Esophagus squamous epithelium (tissue), 5 donors: ENCODE results near the gene FERMT1. TPM values are rescaled to one million over a fixed set of nuclear protein-coding genes. Genes with fewer than 3 reads are reported as not detected.

Experiments used
- DNase-seq: peaks from one replicate; lab custom pipeline; 2025; lab: John Stamatoyannopoulos, UW
- H3K27ac ChIP-seq, 4 donors: fragments of 200-600 bp; sonication (generic); one replicate each; pipeline ENCODE4 v1.5.1; 2016 to 2019; ENCODE audit warnings: mild to moderate bottlenecking in 1 of 4
- H3K27me3 ChIP-seq, 4 donors: fragments of 200-600 bp; sonication (generic); 1 replicate in 3 of 4; 2 replicates in 1 of 4; pipeline versions ENCODE4 v1.5.1 to v1.6.0; 2017 to 2021; ENCODE audit warnings: antibody characterized with exemption in 1 of 4
- H3K36me3 ChIP-seq, 3 donors: fragments of 200-600 bp; sonication (generic); one replicate each; pipeline ENCODE4 v1.5.1; 2016 to 2019
- H3K4me1 ChIP-seq, 3 donors: fragments of 200-600 bp; sonication (generic); one replicate each; pipeline ENCODE4 v1.5.1; 2017 to 2019
- H3K4me3 ChIP-seq, 4 donors: fragments of 200-600 bp; sonication (generic); 1 replicate in 3 of 4; 2 replicates in 1 of 4; pipeline ENCODE4 v1.5.1; 2016 to 2019; ENCODE audit warnings: mild to moderate bottlenecking in 2 of 4, moderate library complexity in 1 of 4
- H3K9me3 ChIP-seq, 3 donors: fragments of 200-600 bp; sonication (generic); one replicate each; pipeline ENCODE4 v1.5.1; 2016 to 2019
- POLR2A ChIP-seq, 4 donors: fragments of 450-650 bp; IDR thresholded peaks; one replicate each; pipeline ENCODE4 v1.6.1; 2017; ENCODE audit warnings: antibody characterized with exemption in 4 of 4, mild to moderate bottlenecking in 4 of 4, moderate library complexity in 3 of 4
- WGBS, 2 donors: methylation state at CpG; one replicate each; pipeline ENCODE4 v1.1.5; 2018; 5-methylcytosine and 5-hydroxymethylcytosine counted together
- intact Hi-C: fragments of 100-400 bp; cut with DNase I; formaldehyde crosslinking; loops from one replicate; pipeline ENCODE4 v1.15.0; 2022
- total RNA-seq, 4 donors: library from RNA; depleted of rRNA; stranded (reverse); fragments of >200 nt; gene quantifications; one replicate each; pipeline ENCODE4 v1.1.0, GENCODE V29; 2016
- TF ChIP-seq, protein P1 (sequence below), 6 experiments: fragments of 450-650 bp in 4 of 6; fragments of 200-600 bp in 2 of 6; sonication (generic) in 2 of 6; IDR thresholded peaks; one replicate each; pipeline ENCODE4 v1.5.1; 2016 to 2019; ENCODE audit warnings: antibody characterized with exemption in 6 of 6, mild to moderate bottlenecking in 4 of 6, moderate library complexity in 4 of 6
- donor health status: DM: yes; HTN: yes; CAD: no.

Gene FERMT1
- total RNA-seq, 4 donors from 2014 or later, result 19.3 to 53.5 (median 25.8) TPM

DNA sequence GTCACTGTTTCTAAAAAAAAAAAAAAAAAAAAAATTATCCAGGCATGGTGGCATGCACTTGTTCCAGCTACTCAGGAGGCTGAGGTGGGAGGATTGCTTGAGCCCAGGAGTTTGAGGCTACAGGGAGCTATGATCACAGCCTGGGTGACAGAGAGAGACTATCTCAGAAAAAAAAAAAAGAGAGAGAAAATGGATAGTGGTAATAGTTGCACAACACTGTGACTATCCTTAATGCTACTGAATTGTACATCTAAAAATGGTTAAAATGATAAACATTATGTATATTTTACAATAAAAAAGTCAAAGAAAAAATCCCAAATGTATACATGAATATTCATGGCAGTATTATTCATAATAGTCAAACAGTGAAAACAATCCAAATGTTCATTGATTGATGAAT, 23.0 kb downstream of the FERMT1 start:
- intact Hi-C loops, result no loop called here
- no peaks in the 10 kb centered on the region for H3K9me3 ChIP-seq

DNA sequence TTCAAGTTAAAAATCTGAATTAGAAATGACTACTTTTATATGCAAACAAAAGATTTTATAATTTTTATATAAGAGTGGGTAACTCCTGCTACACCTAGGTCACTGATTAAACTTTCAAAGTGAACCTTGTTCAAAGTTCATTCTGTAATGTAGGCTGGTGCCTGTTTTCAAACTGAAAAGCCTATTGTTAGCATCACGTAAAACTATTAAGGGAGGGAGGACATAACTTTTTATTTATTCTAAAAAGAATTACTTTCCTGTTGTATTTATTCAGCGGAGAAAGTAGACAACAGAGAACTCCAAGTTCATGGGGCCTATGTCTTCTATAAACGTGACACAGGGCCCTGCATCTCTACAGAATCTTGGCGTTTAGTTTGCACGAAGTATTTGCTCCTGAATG, 27.4 kb downstream of the FERMT1 start:
- TF ChIP-seq POLR2A (IDR thresholded peaks at IDR 0.05), result no peak
- TF ChIP-seq, protein P1, sequence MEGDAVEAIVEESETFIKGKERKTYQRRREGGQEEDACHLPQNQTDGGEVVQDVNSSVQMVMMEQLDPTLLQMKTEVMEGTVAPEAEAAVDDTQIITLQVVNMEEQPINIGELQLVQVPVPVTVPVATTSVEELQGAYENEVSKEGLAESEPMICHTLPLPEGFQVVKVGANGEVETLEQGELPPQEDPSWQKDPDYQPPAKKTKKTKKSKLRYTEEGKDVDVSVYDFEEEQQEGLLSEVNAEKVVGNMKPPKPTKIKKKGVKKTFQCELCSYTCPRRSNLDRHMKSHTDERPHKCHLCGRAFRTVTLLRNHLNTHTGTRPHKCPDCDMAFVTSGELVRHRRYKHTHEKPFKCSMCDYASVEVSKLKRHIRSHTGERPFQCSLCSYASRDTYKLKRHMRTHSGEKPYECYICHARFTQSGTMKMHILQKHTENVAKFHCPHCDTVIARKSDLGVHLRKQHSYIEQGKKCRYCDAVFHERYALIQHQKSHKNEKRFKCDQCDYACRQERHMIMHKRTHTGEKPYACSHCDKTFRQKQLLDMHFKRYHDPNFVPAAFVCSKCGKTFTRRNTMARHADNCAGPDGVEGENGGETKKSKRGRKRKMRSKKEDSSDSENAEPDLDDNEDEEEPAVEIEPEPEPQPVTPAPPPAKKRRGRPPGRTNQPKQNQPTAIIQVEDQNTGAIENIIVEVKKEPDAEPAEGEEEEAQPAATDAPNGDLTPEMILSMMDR (IDR thresholded peaks at IDR 0.05), result no peak
- WGBS, 2 donors, result 84% methylated on average over 5 of the region's 5 CpGs
- intact Hi-C loops, result no loop called here
- H3K4me1 ChIP-seq, result no peaks in the 10 kb centered on the region
- H3K27me3 ChIP-seq, result no peaks in the 10 kb centered on the region
- no peak overlapping the region for H3K4me3 ChIP-seq
- no peak overlapping the region for H3K27ac ChIP-seq
- DNase-seq, result no peak
- H3K9me3 ChIP-seq, result no peaks in the 10 kb centered on the region
- H3K36me3 ChIP-seq, result peaks cover 0 to 87% (median 0%) of the 10 kb centered on the region in 3 donors

More for the DNA sequence above, 23.0 kb downstream of the FERMT1 start:
- Histone ChIP-seq H3K36me3 (peaks cover 0 to 67% (median 0%) of the 10 kb centered on the region in 3 donors), H3K27ac (no peak overlapping the region), H3K27me3 (no peaks in the 10 kb centered on the region), H3K4me3 (no peak overlapping the region), H3K4me1 (no peaks in the 10 kb centered on the region)
- DNase-seq, result no peak
- TF ChIP-seq POLR2A (IDR thresholded peaks at IDR 0.05), result no peak
- TF ChIP-seq, protein P1 (IDR thresholded peaks at IDR 0.05), result no peak

DNA sequence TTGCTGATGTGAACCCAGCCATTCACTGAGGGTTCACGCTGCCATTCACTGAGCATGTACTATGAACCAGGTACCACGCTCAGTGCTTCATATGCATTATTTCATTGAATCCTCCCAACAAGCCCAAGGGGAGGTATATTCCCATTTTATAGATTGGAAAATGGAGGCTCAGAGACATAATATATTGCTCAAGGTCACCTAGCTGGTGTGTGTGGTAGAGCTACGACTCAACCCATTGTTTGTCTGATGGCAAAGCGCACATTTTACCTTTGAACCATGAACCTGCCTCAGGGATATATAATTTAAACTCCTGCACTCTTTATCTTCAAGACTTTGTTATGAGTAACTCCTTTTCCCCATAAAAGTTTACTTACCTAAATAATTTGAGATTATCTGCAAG, 28.3 kb downstream of the FERMT1 start:
- Histone ChIP-seq H3K4me1 (no peaks in the 10 kb centered on the region), H3K36me3 (peaks cover 0 to 87% (median 0%) of the 10 kb centered on the region in 3 donors), H3K4me3 (no peak overlapping the region), H3K9me3 (no peaks in the 10 kb centered on the region), H3K27ac (no peak overlapping the region), H3K27me3 (no peaks in the 10 kb centered on the region)
- no peak for TF ChIP-seq POLR2A (IDR thresholded peaks at IDR 0.05)
- TF ChIP-seq, protein P1 (IDR thresholded peaks at IDR 0.05), result no peak
- intact Hi-C loops, result no loop called here
- no peak for DNase-seq
- whole genome bisulfite sequencing, 2 donors, result 87 to 92% methylated on average over 4 of the region's 4 CpGs

DNA sequence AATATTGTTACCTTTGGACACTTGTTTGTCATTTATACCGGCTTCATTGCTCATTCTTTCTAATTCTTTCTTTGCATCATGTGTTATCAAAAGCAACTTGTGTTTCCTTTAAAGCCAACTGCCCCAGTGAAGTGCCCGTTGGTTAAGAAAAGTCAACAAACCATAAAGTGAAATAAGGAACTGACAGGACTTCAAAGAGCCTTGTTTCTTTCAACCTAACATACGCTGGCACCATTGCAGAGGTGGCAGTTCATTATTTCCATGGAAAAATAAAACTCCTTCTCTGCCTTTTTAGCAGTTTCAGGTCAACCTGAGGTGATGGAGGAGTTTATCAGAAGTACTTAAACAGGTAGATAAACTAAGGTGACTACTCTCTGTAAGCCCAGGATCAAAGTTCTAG, 28.8 kb downstream of the FERMT1 start:
- H3K27me3 ChIP-seq, result no peaks in the 10 kb centered on the region
- H3K36me3 ChIP-seq, result peaks cover 0 to 87% (median 0%) of the 10 kb centered on the region in 3 donors
- no peak for TF ChIP-seq POLR2A (IDR thresholded peaks at IDR 0.05)
- TF ChIP-seq, protein P1 (IDR thresholded peaks at IDR 0.05), result no peak
- no peak overlapping the region for H3K4me3 ChIP-seq
- intact Hi-C loops, result no loop called here
- WGBS, 2 donors, result 69 to 71% methylated on average over 3 of the region's 3 CpGs
- no peaks in the 10 kb centered on the region for H3K9me3 ChIP-seq
- no peak for DNase-seq
- H3K4me1 ChIP-seq, result no peaks in the 10 kb centered on the region
- H3K27ac ChIP-seq, result no peak overlapping the region

DNA sequence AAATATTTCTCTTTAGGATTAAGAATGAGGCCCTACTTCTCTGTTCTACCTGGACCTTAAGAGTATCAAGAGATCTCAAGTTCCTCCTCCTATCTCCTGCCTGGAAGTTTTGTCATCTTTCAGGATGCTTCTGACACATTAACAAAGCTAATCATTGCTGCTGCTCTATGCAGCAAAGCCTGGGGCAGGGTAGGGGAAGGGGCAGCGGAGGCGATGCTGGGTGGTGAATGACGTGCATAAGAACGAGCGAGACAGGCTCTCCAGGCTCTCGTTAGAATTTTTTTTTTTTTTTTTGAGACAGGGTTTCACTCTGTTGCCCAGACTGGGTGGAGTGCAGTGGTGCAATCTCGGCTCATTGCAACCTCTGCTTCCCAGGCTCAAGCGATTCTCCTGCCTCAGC, 31.2 kb downstream of the FERMT1 start:
- 88 to 89% methylated on average over 4 to 5 of the region's 8 CpGs for WGBS, 2 donors
- Histone ChIP-seq H3K9me3 (no peaks in the 10 kb centered on the region), H3K27ac (no peak overlapping the region), H3K4me3 (no peak overlapping the region), H3K27me3 (no peaks in the 10 kb centered on the region), H3K4me1 (peaks cover 0 to 9% (median 0%) of the 10 kb centered on the region in 3 donors), H3K36me3 (peaks cover 0 to 88% (median 0%) of the 10 kb centered on the region in 3 donors)
- intact Hi-C loops, result no loop called here
- TF ChIP-seq POLR2A (IDR thresholded peaks at IDR 0.05), result no peak
- TF ChIP-seq, protein P1 (IDR thresholded peaks at IDR 0.05), result no peak
- DNase-seq, result no peak
